IMR-90 (cell line): ENCODE results near the gene NNMT. TPM values are rescaled to one million over a fixed set of nuclear protein-coding genes. Genes with fewer than 3 reads are reported as not detected.

Source experiments
- ATAC-seq: fragments of 200-7000 bp; cut with Tn5 transposase; 2 replicates; pipeline ENCODE4 v1.9.1; 2020; ENCODE audit warnings: low read depth, mild to moderate bottlenecking, moderate library complexity
- BruUV-seq: library from RNA; stranded (reverse); fragments of 400-500 nt; replicated peaks from 2 replicates; lab custom pipeline; 2021; lab: Mats Ljungman, UMichigan
- CTCF ChIA-PET: fragments of 300-600 bp; formaldehyde crosslinking; extraction: SDS; loops from one replicate; lab custom pipeline; 2021; ENCODE audit warnings: antibody characterized with exemption; lab: Yijun Ruan, JAX
- POLR2A ChIA-PET: fragments of 300-600 bp; sonication (Branson Sonifier 250); formaldehyde crosslinking; loops from one replicate; lab custom pipeline; 2022; ENCODE audit warnings: antibody characterized with exemption; ENCODE audit not compliant: unreplicated experiment; lab: Charles Lee
- DNase-seq: peaks from one replicate; pipeline ENCODE4 v3.0.0; 2013
- H2AFZ ChIP-seq: replicated peaks from 2 replicates; pipeline ENCODE3; 2013; ENCODE audit warnings: low read length, mild to moderate bottlenecking; ENCODE audit not compliant: poor library complexity
- H2AK5ac ChIP-seq: 2 replicates; pipeline ENCODE4 v1.6.1; 2013; ENCODE audit warnings: low read depth, low read length, inconsistent platforms
- H2AK9ac ChIP-seq: replicated peaks from 2 replicates; pipeline ENCODE3; 2013; ENCODE audit warnings: mild to moderate bottlenecking, low read depth, low read length, moderate library complexity; ENCODE audit not compliant: poor library complexity
- H2BK120ac ChIP-seq: 2 replicates; pipeline ENCODE4 v1.6.1; 2013; ENCODE audit warnings: low read depth, low read length, inconsistent platforms
- H2BK15ac ChIP-seq: 3 replicates; pipeline ENCODE4 v1.6.1; 2013; ENCODE audit warnings: low read depth, low read length, inconsistent platforms
- H2BK20ac ChIP-seq: 2 replicates; pipeline ENCODE4 v1.6.1; 2013; ENCODE audit warnings: low read depth, mild to moderate bottlenecking, inconsistent platforms, low read length, moderate library complexity
- H2BK5ac ChIP-seq: 2 replicates; pipeline ENCODE4 v1.6.1; 2013; ENCODE audit warnings: mild to moderate bottlenecking, low read depth, low read length, inconsistent platforms; ENCODE audit not compliant: poor library complexity, severe bottlenecking
- H3K14ac ChIP-seq: replicated peaks from 2 replicates; pipeline ENCODE4 v1.6.1; 2013; ENCODE audit warnings: low read depth, low read length, inconsistent platforms
- H3K18ac ChIP-seq: 2 replicates; pipeline ENCODE4 v1.6.1; 2013; ENCODE audit warnings: low read depth, low read length, control low read depth
- H3K23ac ChIP-seq: 2 replicates; pipeline ENCODE4 v1.6.1; 2013; ENCODE audit warnings: low read depth, low read length, inconsistent platforms
- H3K27ac ChIP-seq: 2 replicates; pipeline ENCODE4 v1.5.1; 2013; ENCODE audit warnings: mild to moderate bottlenecking, control low read depth, low read length; ENCODE audit not compliant: insufficient read depth
- H3K27me3 ChIP-seq: 2 replicates; pipeline ENCODE4 v1.6.1; 2013; ENCODE audit warnings: low read length; ENCODE audit not compliant: control insufficient read depth, insufficient read depth
- H3K36me3 ChIP-seq: 2 replicates; pipeline ENCODE4 v1.6.1; 2013; ENCODE audit warnings: low read length, mixed read lengths; ENCODE audit not compliant: control insufficient read depth, insufficient read depth
- H3K4ac ChIP-seq: 2 replicates; pipeline ENCODE4 v1.6.1; 2013; ENCODE audit warnings: low read depth, low read length, inconsistent platforms
- H3K4me1 ChIP-seq: 2 replicates; pipeline ENCODE4 v1.6.1; 2013; ENCODE audit warnings: low read length, mixed read lengths; ENCODE audit not compliant: control insufficient read depth, insufficient read depth
- H3K4me2 ChIP-seq: 2 replicates; pipeline ENCODE4 v1.6.1; 2013; ENCODE audit warnings: low read depth, mild to moderate bottlenecking, control low read depth, low read length, moderate library complexity
- H3K4me3 ChIP-seq: 2 replicates; pipeline ENCODE4 v1.5.1; 2013; ENCODE audit warnings: low read depth, mild to moderate bottlenecking, control low read depth, low read length, moderate library complexity; ENCODE audit not compliant: insufficient read depth
- H3K56ac ChIP-seq: 2 replicates; pipeline ENCODE4 v1.6.1; 2013; ENCODE audit warnings: low read length, inconsistent platforms; ENCODE audit not compliant: insufficient read depth; ENCODE audit errors: extremely low read depth
- H3K79me1 ChIP-seq, 2 experiments: 2 replicates each; pipeline ENCODE4 v1.6.1; 2013; ENCODE audit warnings: low read length in 2 of 2, inconsistent platforms in 1 of 2, low read depth in 1 of 2
- H3K9ac ChIP-seq: 2 replicates; pipeline ENCODE4 v1.6.1; 2013; ENCODE audit warnings: low read depth, low read length, control low read depth
- H3K9me1 ChIP-seq: 2 replicates; pipeline ENCODE4 v1.6.1; 2013; ENCODE audit warnings: low read length, inconsistent platforms; ENCODE audit not compliant: insufficient read depth
- H3K9me3 ChIP-seq: 2 replicates; pipeline ENCODE4 v1.6.1; 2013; ENCODE audit warnings: low read length; ENCODE audit not compliant: control insufficient read depth, insufficient read depth
- H4K20me1 ChIP-seq: 2 replicates; pipeline ENCODE4 v1.6.1; 2013; ENCODE audit warnings: low read length, inconsistent platforms; ENCODE audit not compliant: insufficient read depth
- H4K5ac ChIP-seq: 2 replicates; pipeline ENCODE4 v1.6.1; 2013; ENCODE audit warnings: mild to moderate bottlenecking, low read depth, low read length, control low read depth
- H4K8ac ChIP-seq, 2 experiments: 2 replicates each; pipeline ENCODE4 v1.6.1; 2013; ENCODE audit warnings: low read depth in 2 of 2, low read length in 2 of 2, control low read depth in 1 of 2, inconsistent platforms in 1 of 2
- H4K91ac ChIP-seq: 2 replicates; pipeline ENCODE4 v1.6.1; 2013; ENCODE audit warnings: low read depth, low read length, inconsistent platforms; ENCODE audit not compliant: insufficient read depth
- BHLHE40 ChIP-seq: fragments of 150-350 bp; IDR thresholded peaks from 2 replicates; pipeline ENCODE4 v1.6.1; 2016; ENCODE audit warnings: mild to moderate bottlenecking, low read depth, low read length
- CEBPB ChIP-seq: IDR thresholded peaks from 2 replicates; pipeline ENCODE4 v1.6.1; 2012; ENCODE audit warnings: low read depth, low read length, improper control_type of control experiment
- CHD1 ChIP-seq: IDR thresholded peaks from 2 replicates; pipeline ENCODE4 v1.6.1; 2012; ENCODE audit warnings: low read depth, low read length, improper control_type of control experiment
- ELK1 ChIP-seq: fragments of 150-350 bp; IDR thresholded peaks from 2 replicates; pipeline ENCODE4 v1.6.1; 2016; ENCODE audit warnings: low read depth, mild to moderate bottlenecking, low read length, moderate library complexity, borderline replicate concordance
- FOS ChIP-seq: fragments of 150-350 bp; IDR thresholded peaks from 2 replicates; pipeline ENCODE4 v1.6.1; 2016; ENCODE audit warnings: low read depth, low read length
- MAFK ChIP-seq: IDR thresholded peaks from 2 replicates; pipeline ENCODE4 v1.6.1; 2012; ENCODE audit warnings: low read depth, low read length, improper control_type of control experiment
- MAZ ChIP-seq: IDR thresholded peaks from 2 replicates; pipeline ENCODE4 v1.6.1; 2012; ENCODE audit warnings: low read depth, mild to moderate bottlenecking, low read length, improper control_type of control experiment, moderate library complexity, borderline replicate concordance
- MXI1 ChIP-seq: IDR thresholded peaks from 2 replicates; pipeline ENCODE4 v1.6.1; 2012; ENCODE audit warnings: low read depth, mild to moderate bottlenecking, low read length, moderate library complexity, borderline replicate concordance
- NFE2L2 ChIP-seq: fragments of 150-350 bp; IDR thresholded peaks from 2 replicates; pipeline ENCODE4 v1.6.1; 2016; ENCODE audit warnings: low read depth, mild to moderate bottlenecking, low read length
- RFX5 ChIP-seq: IDR thresholded peaks from 2 replicates; pipeline ENCODE4 v1.8.0; 2012; ENCODE audit warnings: low read depth, mild to moderate bottlenecking, low read length, moderate library complexity
- SMC3 ChIP-seq: fragments of 150-350 bp; IDR thresholded peaks from 2 replicates; pipeline ENCODE4 v1.6.1; 2016; ENCODE audit warnings: low read depth, mild to moderate bottlenecking, antibody characterized with exemption, low read length, moderate library complexity
- USF2 ChIP-seq: fragments of 150-350 bp; IDR thresholded peaks from 2 replicates; pipeline ENCODE4 v1.6.1; 2017; ENCODE audit warnings: mild to moderate bottlenecking, antibody characterized with exemption, low read length, low read depth
- WGBS, 2 experiments: methylation state at CpG; one replicate each; pipeline versions ENCODE4 v1.1.5 to v1.1.7; 2013; ENCODE audit warnings: missing lambda C conversion rate in 2 of 2; ENCODE audit not compliant: insufficient read length in 1 of 2; ENCODE audit errors: extremely low coverage in 2 of 2; 5-methylcytosine and 5-hydroxymethylcytosine counted together
- dilution Hi-C: fragments of 300-500 bp; cut with HindIII; formaldehyde crosslinking; loops from one replicate; pipeline ENCODE4 v1.14.3; 2018; ENCODE audit warnings: low sequenced_read_pairs; ENCODE audit not compliant: unreplicated experiment
- in situ Hi-C: fragments of 300-500 bp; cut with MboI; formaldehyde crosslinking; loops from 3 replicates; pipeline ENCODE4 v1.14.3; 2019; ENCODE audit warnings: low sequenced_read_pairs, inconsistent platforms, mixed read lengths
- intact Hi-C: fragments of 100-400 bp; cut with micrococcal nuclease; formaldehyde crosslinking; loops from 2 replicates; pipeline ENCODE4 v1.10.0; 2022
- polyA plus RNA-seq, 3 experiments: library from polyadenylated mRNA; depleted of rRNA; stranded (reverse); fragments of >200 nt; gene quantifications; 2 replicates each; pipeline ENCODE4 v1.2.3, GENCODE V29; 2012; ENCODE audit warnings: low replicate concordance in 1 of 3
- total RNA-seq: library from RNA; depleted of rRNA; stranded (reverse); fragments of >200 nt; gene quantifications from 2 replicates; pipeline ENCODE4 v1.2.3, GENCODE V29; 2012

Gene NNMT
- total and polyA plus RNA-seq, 2 of the 4 experiments (the other 2 are of a cell fraction), result 79.7 to 108 TPM

GRCh38 chr11:114259124-114259526, 37.1 kb upstream of the NNMT start:
- intact Hi-C loops, result no loop called here
- no peak overlapping the region for H4K5ac ChIP-seq

More at GRCh38 chr11:114259124-114259526, 37.1 kb upstream of the NNMT start:
- Histone ChIP-seq H3K9me1 (no peaks in the 10 kb centered on the region), H4K20me1 (no peaks in the 10 kb centered on the region), H3K9ac (no peak overlapping the region), H2BK20ac (no peak overlapping the region), H4K8ac (no peak overlapping the region), H3K79me1 (no peaks in the 10 kb centered on the region), H3K36me3 (no peaks in the 10 kb centered on the region), H3K14ac (no peak overlapping the region), H3K27me3 (peaks cover 39% of the 10 kb centered on the region), H3K23ac (no peak overlapping the region), H3K4me1 (no peaks in the 10 kb centered on the region), H3K4me2 (no peak overlapping the region), H2BK120ac (no peak overlapping the region), H2AK9ac (no peak overlapping the region), H3K56ac (no peak overlapping the region), H3K9me3 (no peaks in the 10 kb centered on the region), H3K4ac (no peak overlapping the region), H3K4me3 (no peak overlapping the region), H2BK5ac (no peak overlapping the region), H2BK15ac (no peak overlapping the region), H3K18ac (no peak overlapping the region), H3K27ac (no peak overlapping the region), H2AFZ (no peak overlapping the region), H2AK5ac (no peak overlapping the region), H4K91ac (no peak overlapping the region)
- ChIA-PET CTCF (no interaction called here), POLR2A (no interaction called here)
- ATAC-seq, result no peak
- WGBS, 2 experiments, result 60% methylated on average over 1 of the region's 10 CpGs; no CpG with 5 or more reads in 1 of the 2 experiments
- BruUV-seq, result no TSS peak
- dilution Hi-C loops, result no loop called here
- no peak for DNase-seq
- TF ChIP-seq NFE2L2, result no peak
- no peak for TF ChIP-seq MAFK
- no peak for TF ChIP-seq BHLHE40
- TF ChIP-seq CEBPB, result no peak
- TF ChIP-seq MXI1, result no peak
- no peak for TF ChIP-seq USF2
- TF ChIP-seq ELK1, result no peak
- no peak for TF ChIP-seq FOS
- TF ChIP-seq MAZ, result no peak
- TF ChIP-seq RFX5, result no peak
- TF ChIP-seq SMC3, result no peak
- no peak for TF ChIP-seq CHD1
- in situ Hi-C loops, result no loop called here
